NCI-H460 (cell line): ENCODE results near the gene CYB5R3. TPM values are rescaled to one million over a fixed set of nuclear protein-coding genes. Genes with fewer than 3 reads are reported as not detected.
"Not testable (repeated sequence)": the region's sequence is repeated elsewhere in the genome, so short reads cannot be mapped to it uniquely, and the experiment has no call there.

ENCODE experiments used
- DNase-seq: peaks from one replicate; pipeline ENCODE4 v3.0.0-alpha.2; 2016; ENCODE audit warnings: low read depth; ENCODE audit errors: extremely low read depth
- total RNA-seq: library from RNA; depleted of rRNA; stranded (reverse); fragments of >200 nt; shearing (Covaris generic); gene quantifications from 2 replicates; pipeline ENCODE4 v1.2.3, GENCODE V29; 2014

CYB5R3 gene
- total RNA-seq, 1 experiment from 2014 or later = 29.5 TPM

DNA sequence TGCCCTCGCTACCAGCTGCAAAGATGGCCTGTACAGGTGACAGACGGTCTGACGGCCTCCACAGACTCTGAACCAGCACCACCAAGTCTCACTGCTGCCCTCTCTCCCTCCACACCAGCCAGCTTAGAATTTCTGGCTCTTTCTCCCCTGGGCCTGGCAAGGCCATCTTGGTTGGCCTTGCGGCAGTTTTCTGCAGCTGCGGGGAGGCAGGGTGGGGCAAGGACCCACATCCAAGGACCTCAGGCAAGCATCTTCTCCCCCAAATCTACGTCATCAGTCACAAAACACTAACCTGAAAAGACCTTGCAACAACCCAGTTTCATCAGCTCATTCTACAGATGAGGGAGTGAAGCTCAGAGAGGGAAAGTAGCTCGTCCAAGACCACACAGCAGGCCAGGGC lies 22.8 kb downstream of the CYB5R3 start:
- DNase-seq = no peak

DNA sequence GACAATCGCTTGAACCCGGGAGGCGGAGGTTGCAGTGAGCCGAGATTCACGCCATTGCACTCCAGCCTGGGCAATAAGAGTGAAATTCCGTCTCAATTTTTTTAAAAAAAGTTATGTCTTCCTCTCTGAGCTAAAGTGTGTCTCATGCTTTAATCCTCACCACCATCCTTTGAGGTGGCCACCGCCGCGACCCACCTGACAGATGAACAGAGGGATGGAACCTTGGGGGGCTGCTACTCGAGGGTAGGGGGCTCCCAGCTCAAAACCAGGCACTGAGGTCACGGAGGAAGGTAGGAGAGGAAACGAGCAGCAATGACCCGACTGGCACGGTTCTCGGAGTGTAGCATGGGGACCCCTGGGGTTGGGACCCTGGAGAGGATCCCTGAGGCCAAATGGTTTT lies 23.8 kb downstream of the CYB5R3 start:
- no peak for DNase-seq

DNA sequence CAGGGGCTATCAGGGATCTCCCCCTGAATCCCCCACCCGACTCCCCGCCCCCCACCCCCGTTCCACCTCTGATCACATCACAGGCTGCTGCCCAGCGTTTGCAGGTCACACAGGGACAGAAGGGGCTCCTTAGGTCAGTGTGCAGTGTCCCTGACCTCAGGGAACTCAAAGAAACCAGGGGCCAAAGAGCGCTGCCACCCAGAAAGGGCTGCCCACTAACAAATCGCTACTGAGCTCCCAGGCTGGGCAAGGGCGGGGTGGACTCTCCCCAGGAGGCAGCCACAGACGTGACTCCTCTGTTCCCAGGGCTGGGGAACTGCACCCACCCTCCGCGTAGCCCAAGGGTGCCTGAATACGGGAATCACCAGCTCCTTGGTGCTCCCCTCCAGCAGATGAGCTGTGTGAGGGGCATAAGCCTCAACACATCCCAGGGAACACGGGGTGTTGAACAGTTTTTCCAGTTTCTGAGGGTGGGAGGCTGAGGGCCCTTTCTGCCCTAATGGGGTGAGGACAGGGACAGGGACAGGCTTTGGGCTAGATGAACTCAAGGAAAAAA lies 24.6 kb downstream of the CYB5R3 start:
- DNase-seq = no peak

- no peak for DNase-seq
These were observed 25.3 kb downstream of the CYB5R3 start for GRCh38 chr22:42623756-42624441.

GRCh38 chr22:42623301-42623751 lies 25.9 kb downstream of the CYB5R3 start:
- no peak for DNase-seq

- DNase-seq = no peak
These were observed 27.0 kb downstream of the CYB5R3 start for GRCh38 chr22:42622061-42622710.

DNA sequence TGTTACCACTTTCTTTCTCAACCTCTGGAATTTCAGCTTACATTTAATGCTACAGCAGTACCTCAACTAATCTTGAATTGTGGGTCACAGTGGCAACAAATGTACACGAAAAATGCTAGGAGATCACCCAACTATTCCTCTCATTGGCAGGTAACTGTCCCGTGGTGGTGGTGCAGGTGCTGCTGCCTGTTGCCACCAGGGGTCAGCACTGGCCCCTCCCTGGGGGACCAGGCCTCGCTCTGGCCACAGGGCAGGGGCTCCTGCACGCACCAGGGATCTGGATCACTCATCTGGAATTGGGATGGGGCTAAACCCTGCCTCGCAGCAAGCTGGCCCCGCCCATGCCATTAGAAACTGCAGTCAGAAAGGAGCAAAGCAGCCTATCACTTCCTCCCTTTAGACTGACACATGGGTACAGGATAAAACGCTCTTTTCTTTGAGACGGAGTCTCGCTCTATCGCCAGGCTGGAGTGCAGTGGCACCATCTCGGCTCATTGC lies 27.6 kb downstream of the CYB5R3 start:
- peak; percentile 47 for DNase-seq

DNA sequence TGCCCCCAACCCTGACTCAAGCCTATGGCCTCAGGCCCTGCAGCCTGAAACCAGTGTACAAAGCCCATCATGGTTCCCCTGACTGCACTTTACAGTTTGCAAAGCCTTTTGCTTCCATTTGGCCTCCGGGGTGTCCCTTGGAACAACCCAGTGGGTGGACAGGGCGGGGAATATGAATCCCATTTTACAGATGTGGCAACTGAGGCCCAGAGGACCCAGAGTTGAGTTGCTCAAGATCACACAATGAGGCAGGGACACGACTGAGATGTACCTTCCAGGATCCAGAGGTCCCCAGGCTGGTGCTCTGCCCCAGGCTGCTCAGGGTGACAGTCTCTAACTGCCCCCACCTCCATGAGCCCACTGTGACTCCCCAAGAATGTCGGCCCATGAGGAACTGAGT lies 29.1 kb downstream of the CYB5R3 start:
- DNase-seq = no peak

DNA sequence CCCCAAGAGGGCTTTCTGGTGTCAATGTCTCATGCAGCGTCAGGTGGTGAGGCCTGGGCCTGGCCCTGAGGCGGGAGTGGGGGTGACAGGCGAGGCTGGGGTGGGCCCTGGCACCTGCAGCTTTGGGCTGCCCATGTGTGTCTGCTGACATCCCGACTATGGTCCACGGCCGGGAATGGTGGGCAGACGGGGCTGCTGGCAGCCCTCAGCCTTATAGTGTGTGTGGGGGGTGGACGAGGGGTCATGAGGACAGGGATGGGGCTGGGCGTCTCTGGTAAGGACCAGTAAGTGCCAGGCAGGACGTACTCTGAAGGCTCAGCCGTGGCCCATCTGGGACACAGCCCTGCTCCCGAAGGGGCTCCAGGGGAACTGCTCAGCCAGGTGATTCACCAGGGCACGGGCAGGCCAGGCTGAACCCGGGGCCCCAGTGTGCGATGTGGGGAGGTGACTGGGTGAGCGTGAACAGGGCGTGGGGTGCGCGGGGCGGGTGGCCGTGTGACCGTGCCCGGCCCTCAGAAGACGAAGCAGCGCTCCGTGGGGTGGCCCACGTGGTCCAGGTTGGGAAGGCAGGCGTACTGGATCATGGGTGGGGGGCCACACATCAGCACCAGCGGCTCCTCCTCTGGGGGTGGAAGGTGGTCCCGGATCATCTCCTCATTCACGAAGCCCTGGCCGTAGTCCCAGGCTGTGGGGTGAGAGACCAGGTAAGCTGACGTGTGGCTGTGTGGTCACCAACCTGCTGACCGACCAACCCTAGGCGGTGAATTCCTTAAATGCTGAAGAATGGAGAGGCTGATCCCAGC lies 29.7 kb downstream of the CYB5R3 start:
- no peak for DNase-seq

DNA sequence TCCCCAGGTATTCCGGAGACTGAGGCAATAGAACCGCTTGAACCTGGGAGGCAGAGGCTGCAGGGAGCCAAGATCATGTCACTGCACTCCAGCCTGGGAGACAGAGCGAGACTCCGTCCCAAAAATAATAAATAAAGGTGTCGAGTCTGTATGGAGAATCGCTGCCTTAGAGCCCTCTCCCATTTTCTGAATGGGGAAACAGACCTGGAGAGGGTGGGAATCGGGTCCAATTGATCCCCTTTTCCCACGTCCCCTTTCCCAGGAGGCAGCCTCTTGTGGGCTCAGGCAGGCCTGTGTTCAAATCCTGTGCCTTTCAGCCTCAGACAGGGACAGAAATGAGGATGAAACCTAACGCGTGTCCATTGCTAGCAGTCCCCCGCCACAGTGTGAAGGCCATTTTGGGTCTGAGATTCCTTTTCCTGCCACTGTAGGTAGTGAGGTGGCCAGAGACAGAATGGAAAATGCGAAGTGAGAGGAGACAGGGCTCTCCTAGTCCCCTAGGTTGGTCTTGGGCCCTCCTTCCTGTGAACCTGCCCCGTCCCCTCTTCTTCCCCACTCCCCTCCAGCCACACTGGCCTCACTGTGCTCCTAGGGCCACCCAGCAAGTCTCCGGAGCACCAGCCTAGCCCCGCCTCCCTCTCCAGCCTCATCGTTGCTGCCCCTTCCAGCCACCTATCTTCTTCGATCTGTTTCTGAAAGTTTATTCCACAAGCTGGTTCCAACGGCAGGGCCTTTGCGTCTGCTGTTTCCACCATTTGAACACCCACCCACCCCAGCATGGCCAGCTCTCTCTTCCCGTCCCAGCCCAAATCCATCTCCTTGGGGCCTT lies 31.8 kb downstream of the CYB5R3 start:
- no peak for DNase-seq

GRCh38 chr22:42615860-42616175 lies 33.4 kb downstream of the CYB5R3 start:
- not testable (repeated sequence) for DNase-seq

- DNase-seq = peak; percentile 94
These were observed 33.9 kb downstream of the CYB5R3 start for GRCh38 chr22:42615092-42615859.

DNA sequence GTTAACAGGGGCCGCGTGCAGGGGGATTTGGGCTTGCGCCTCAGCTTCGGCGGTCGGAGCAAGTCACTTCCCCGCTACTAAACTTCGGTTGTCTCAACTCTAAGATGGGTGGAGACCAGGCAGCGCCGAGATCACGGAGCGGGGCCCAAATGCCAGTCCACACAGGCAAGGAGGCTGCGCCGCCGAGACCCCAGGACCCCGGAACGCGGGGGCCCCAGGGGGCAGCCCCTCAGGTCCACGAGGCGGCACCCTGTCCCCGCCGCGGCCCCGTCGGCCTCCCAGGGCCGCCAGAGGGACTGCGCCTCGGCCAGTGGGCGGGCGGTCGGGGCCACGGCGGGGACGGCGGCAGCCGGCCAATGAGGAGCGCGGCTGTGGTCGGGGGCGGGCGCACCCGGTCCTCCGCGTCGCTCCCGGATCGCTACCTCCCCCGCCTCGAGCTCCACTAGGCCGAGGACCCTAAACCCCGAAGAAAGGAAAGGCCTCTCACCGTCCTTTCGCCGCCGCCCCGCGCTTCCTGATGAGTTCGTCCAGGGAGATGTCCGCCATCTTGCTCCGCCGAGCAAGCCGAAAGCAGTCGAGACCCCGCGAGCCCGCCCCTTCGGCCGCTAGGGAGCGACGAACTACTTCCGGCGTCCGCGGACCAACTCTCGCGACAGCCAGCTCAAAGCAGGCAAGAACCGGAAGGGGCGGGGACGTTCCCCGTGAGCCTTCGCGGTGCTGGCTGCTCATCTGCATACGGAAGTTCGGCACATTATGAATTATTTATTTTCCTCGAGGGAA lies 34.7 kb downstream of the CYB5R3 start, which contains the start of gene POLDIP3:
TSS of gene POLDIP3 (minus strand) at position 572 of the 780 bp plus-strand sequence. CDS start at position 546, 26 bp downstream.
- peak; percentile 95 for DNase-seq

GRCh38 chr22:42613872-42614301 lies 35.3 kb downstream of the CYB5R3 start:
- no peak for DNase-seq

GRCh38 chr22:42612336-42612735 lies 36.9 kb downstream of the CYB5R3 start:
- no peak for DNase-seq

DNA sequence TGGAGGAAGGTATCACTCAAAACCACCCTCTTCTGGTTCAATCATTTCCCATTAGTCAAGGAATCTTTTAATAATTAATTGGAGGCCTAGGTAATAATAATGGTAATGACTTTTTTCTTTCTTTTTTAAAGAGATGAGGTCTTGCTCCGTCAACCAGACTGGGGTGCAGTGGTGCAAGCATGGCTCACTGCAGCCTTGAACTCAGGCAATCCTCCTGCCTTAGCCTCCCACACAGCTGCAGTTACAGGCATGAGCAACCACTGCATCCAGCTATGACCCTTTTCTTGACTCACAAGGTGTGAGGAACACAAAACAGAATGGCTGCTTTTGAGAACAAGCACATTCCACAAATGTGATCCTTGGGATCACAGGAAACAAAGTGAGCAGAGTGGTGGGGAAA lies 38.1 kb downstream of the CYB5R3 start:
- DNase-seq = no peak

DNA sequence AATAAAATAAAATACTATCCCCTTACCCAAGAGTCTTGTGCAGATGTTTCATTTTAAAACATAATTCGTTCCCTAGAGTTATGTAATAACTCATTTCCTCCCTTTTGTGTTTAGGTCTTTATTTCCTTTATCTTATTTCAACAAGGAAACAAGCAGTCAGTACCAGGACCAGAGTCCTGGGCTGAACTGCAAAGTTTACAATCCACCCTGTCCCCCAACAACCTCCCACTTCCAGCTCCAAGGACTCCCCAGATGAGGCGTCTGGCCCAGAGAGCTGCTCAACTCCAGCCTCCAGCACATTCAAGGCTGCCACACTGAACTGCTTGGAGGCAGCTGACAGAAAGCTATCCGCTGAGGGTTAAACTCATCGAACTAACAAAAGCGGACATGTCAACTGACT lies 39.0 kb downstream of the CYB5R3 start:
- no peak for DNase-seq

- no peak for DNase-seq
These were observed 40.3 kb downstream of the CYB5R3 start for GRCh38 chr22:42608823-42609361.
